ES-I3 (cell line): ENCODE results near the gene PMEPA1.

ENCODE experiments used
- H3K36me3 ChIP-seq: 2 replicates; pipeline ENCODE4 v1.6.1; 2013; ENCODE audit warnings: mild to moderate bottlenecking, low read length, control low read depth, moderate library complexity; ENCODE audit not compliant: insufficient read depth
- H3K4me1 ChIP-seq: 2 replicates; pipeline ENCODE4 v1.6.1; 2013; ENCODE audit warnings: mild to moderate bottlenecking, control low read depth, low read length; ENCODE audit not compliant: insufficient read depth
- H3K9ac ChIP-seq: 2 replicates; pipeline ENCODE4 v1.6.1; 2013; ENCODE audit warnings: low read depth, mild to moderate bottlenecking, low read length, moderate library complexity
- H3K9me3 ChIP-seq: 2 replicates; pipeline ENCODE4 v1.6.1; 2013; ENCODE audit warnings: mild to moderate bottlenecking, low read length, moderate library complexity; ENCODE audit not compliant: control insufficient read depth, insufficient read depth

Gene PMEPA1

DNA sequence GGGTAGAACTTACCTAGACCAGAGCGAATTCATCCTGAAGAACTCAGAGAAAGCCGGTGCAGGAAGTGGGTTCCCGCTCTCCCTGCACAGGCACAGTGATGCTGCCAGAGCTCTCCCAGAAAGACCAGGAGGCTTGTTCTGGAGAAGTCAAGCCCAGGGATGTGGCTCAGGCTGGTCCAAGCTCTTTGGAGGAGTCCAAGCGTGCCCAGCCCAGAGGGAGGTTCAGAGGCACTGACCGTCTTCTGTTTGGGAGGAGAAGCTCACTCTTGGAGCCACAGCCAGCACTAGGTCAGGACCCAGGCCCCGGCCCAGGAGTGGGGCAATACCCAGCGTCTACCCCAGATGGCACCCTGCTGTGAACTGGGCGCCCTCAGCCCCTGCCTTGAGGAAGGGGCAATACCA, 1.5 kb upstream of the PMEPA1 start:
- Histone ChIP-seq H3K4me1 (peaks cover 10% of the 10 kb centered on the region), H3K36me3 (no peaks in the 10 kb centered on the region), H3K9me3 (no peaks in the 10 kb centered on the region), H3K9ac (peak overlapping the region; percentile 92; the same call in 1 of the 2 replicates)

DNA sequence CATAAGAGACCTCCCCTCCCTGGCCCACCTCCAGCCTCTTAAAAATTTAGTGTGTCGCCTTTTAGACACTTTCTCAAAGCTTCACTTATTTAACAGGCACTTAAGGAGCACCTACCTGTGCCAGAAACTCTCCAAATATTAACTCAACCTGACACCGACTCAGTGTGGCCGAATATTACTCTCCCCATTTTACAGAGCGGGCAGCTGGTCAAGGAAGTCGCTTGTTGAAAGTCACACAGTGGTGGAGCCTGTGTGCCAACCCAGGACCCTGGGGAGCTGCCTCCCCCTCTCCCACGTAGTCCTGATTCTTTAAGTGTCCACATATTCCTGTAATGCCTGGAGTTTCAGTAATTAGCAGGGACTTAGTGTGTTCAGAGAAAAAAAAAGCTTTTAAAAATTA, 1.0 kb upstream of the PMEPA1 start:
- no peaks in the 10 kb centered on the region for H3K36me3 ChIP-seq
- no peaks in the 10 kb centered on the region for H3K9me3 ChIP-seq
- H3K9ac ChIP-seq = peak overlapping the region; percentile 92
- H3K4me1 ChIP-seq = peaks cover 10% of the 10 kb centered on the region

DNA sequence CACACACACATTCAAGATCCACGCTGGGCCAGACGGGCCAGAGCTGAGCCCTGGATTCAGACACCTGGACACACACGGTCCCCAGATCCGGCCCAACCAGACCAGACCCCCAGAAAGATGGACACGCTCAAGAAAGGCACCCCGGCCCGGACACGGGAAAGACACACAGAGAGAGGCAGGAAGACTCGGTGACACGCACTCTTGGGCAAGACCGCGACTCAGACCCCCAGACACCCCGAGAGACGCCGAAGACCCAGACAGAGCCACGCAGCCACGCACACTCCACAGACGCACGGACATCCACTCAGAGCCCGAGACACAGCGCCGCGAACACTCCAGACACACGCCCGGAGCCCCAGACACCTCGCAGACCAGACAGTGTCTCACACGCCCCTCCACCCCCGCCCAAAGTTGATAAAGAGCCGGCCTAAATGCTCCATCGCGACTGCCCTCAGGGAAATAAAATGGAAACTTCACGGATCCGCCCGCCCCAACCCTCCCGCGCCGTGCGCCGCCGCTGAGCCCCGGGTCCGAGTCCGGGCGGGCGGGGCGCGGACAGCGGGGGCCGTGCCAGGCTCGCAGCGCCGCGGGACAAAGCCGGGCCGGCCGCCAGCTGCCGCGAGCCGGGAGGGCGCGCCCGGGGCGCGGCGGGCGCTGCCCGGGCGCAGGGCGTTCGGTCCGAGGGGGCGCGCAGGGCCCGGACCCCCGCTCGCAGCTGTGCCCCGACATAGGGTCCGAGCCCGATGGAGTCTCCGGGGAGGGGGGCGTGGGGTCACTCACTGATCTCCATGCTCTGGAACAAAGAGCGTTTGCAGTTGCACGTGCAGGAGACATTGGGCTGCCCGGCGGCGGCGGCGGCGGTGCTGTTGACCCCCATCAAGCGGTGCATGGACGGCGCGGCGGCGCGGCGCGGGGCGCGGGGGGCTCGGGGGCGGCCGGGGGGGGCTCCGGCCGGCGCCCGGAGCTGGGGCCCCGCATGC, 831 bp downstream of the PMEPA1 start:
- Histone ChIP-seq H3K4me1 (peaks cover 10% of the 10 kb centered on the region), H3K36me3 (no peaks in the 10 kb centered on the region; the same call in 1 of the 2 replicates), H3K9ac (peak overlapping the region; percentile 79), H3K9me3 (no peaks in the 10 kb centered on the region)

DNA sequence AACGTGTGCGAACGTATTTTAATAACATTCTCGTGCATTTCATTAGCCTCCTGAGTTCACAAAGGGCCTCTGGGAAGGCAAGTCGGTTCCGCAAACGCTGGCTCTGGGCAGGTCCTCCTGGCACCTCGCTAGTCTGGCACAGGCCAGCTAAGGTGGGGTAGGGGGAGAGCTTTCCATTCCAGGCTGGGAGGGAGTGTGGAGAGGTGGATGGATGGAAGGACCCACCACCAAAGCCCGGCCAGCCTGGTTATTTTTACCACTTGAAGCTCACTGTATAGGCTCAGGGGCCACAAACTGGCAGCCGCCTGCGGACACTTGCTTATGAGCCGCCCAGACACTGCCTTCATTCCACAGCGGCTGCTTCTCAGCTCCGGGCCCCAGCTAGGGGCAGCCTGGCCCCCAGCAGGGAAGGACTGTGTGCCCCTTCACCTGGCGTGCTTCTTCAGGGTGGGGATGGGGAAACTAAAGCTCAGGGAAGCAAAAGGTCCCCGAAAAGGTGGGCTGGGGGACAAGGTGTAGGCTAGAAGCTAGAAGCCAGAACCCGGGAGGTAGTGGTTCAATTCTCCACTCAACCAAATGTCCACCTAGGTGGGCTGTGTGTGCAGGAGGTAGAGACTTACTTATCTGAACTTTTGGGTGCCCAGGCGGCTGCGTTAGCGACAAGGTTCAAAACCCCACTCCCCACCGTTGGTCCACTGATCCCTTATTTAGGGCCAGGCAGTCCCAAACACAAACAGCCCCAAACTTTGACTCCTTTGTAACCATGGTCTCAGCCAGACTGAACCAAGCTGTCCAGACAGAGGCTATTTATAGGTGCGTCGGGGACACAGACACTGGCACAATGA, 1.7 kb downstream of the PMEPA1 start:
- Histone ChIP-seq H3K9me3 (no peaks in the 10 kb centered on the region), H3K4me1 (peaks cover 10% of the 10 kb centered on the region), H3K36me3 (no peaks in the 10 kb centered on the region; the same call in 1 of the 2 replicates), H3K9ac (peak overlapping the region; percentile 79)

DNA sequence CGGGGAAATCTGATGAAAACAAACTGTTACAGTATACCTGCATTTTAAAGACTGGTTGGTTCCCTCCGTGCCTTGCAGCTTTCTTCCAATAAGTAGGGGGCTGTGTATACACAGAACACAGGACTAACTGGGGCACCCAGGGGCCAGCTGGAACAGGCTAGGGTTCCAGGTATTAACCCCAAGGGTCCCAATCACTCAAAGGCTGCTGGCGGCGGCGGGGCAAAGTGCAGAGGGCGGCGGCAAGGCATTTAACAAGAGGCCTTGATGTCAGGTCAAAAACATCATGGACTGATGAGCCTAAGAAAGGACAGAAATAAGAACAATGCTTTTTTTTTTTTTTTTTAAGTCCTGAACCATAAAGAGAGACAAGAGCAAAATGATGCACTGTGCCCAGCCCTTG, 2.5 kb downstream of the PMEPA1 start:
- peaks cover 7% of the 10 kb centered on the region; the same call in 1 of the 2 replicates for H3K4me1 ChIP-seq
- 0 out of 2 replicates have a peak overlapping the region, but pooled peaks have one; percentile 79 for H3K9ac ChIP-seq
- H3K9me3 ChIP-seq = no peaks in the 10 kb centered on the region
- H3K36me3 ChIP-seq = no peaks in the 10 kb centered on the region; the same call in 1 of the 2 replicates

DNA sequence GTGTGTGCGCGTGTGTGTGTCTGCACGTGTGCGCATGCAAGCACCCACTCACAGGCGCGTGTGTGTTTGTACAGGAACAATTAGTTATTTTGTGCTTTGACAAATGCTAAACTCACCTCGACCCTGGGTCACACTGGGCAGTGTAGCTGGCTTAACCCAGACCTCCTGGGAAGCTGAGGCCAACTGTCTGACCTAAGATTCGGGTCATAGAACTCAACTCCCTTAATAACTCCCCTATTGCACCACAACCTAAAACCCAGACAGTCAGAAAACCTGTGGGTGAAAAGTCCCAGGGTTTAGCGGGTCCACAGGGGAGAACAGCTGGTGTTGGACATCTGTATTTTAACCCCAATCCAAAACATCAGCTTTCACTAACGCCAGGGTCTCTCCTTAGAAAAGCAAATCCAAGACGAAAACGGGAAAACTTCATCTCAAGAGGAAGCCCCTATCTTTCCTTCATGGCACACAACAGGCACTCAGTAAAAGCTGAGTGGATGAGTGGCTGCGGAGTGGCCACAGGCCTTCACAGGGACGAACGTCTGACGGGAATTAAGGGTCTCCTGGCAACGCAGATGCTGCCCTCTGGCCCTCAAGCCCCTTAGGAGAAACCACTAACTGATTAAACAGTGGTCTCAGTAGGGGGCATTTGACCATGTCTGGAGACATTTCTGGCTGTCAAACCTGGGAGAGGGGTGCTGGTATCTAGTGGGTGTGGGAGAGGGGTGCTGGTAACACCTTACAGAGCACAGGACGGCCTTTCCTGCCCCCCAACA, 4.5 kb downstream of the PMEPA1 start:
- H3K36me3 ChIP-seq = no peaks in the 10 kb centered on the region; the same call in 1 of the 2 replicates
- H3K9ac ChIP-seq = no peak overlapping the region
- H3K4me1 ChIP-seq = no peaks in the 10 kb centered on the region; the same call in 1 of the 2 replicates
- H3K9me3 ChIP-seq = no peaks in the 10 kb centered on the region

DNA sequence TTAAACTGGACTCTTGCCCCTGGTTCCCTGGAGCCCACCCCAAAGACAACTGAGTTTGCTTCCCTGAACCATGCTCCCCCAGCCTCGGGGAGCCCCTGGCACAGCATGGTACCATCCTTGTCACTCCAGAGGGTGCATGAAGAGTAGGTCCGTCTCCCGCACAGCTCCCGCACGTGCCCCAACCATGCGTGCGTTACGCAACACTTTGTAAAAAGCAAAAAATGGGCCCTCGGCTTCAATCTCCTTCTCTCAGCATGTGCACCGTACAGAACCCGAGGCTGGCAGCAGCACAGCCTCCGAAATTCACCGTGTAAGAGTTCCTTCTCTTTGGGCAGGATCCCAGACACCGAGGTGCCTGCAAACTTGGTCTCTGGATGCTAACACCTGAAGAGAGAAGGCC, 5.6 kb downstream of the PMEPA1 start:
- Histone ChIP-seq H3K9ac (no peak overlapping the region), H3K9me3 (no peaks in the 10 kb centered on the region), H3K4me1 (no peaks in the 10 kb centered on the region; the same call in 1 of the 2 replicates), H3K36me3 (no peaks in the 10 kb centered on the region; the same call in 1 of the 2 replicates)

DNA sequence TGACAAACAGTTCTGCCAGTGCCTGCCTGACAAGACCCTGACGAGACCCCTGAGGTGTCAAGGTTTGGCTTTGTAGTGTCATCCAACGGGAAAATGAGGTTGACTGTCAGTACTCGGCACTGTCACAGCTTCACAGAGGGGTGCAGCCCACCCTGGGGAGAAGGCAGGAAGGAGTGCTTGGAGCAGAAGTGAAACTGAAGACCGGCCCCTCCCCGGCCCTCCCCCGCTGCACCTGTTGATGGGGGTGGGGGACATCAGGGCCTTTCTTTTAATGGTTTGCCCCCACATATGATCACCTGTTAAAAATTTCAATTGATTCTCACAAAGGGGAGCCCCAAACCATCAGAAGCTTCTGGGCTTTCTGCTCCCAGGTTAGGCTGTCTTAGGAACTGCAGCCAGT, 6.8 kb downstream of the PMEPA1 start:
- Histone ChIP-seq H3K9me3 (no peaks in the 10 kb centered on the region), H3K36me3 (no peaks in the 10 kb centered on the region; the same call in 1 of the 2 replicates), H3K9ac (no peak overlapping the region), H3K4me1 (peaks cover 7% of the 10 kb centered on the region; the same call in 1 of the 2 replicates)

DNA sequence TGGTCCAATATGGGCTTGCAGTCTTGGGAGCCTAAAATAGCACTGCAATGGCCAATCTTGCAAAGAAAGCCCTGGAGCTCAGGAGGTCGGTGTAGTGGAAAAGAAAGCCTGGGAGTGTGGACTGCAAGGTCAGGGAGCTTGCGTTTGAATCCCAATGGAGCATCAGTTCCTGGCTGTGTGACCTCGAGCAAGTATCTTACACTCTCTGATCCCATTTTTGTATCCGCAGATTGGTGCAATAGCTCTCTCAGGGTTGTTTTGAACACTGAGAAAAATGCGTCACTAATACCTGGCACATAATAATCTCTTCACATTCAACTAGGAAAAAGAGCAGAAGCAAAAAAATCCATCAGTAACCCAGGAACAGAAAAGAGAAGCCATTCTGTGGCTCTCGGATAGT, 7.3 kb downstream of the PMEPA1 start:
- Histone ChIP-seq H3K36me3 (no peaks in the 10 kb centered on the region; the same call in 1 of the 2 replicates), H3K9ac (no peak overlapping the region), H3K4me1 (peaks cover 7% of the 10 kb centered on the region; the same call in 1 of the 2 replicates), H3K9me3 (no peaks in the 10 kb centered on the region)

DNA sequence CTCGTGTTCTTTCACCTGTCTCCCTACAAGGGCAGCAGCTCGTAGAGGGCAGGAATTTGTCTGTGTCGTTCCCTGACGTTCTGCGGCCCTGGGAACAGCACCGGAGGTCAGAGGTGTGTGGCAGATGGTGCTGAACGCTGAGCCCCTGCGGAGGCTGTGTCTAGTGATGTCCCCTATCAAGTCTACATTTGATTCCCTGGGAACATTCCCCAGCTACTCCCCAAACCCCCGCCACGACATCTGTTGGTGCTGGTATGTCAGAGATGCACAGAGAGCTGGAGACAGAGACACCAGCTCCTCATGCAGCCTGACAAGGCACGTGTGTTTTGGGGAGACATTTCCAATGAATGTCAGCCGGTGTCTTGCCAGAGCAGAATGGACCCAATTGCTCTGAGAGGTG, 7.7 kb downstream of the PMEPA1 start:
- Histone ChIP-seq H3K9me3 (no peaks in the 10 kb centered on the region), H3K9ac (no peak overlapping the region), H3K36me3 (no peaks in the 10 kb centered on the region; the same call in 1 of the 2 replicates), H3K4me1 (peaks cover 10% of the 10 kb centered on the region; the same call in 1 of the 2 replicates)

DNA sequence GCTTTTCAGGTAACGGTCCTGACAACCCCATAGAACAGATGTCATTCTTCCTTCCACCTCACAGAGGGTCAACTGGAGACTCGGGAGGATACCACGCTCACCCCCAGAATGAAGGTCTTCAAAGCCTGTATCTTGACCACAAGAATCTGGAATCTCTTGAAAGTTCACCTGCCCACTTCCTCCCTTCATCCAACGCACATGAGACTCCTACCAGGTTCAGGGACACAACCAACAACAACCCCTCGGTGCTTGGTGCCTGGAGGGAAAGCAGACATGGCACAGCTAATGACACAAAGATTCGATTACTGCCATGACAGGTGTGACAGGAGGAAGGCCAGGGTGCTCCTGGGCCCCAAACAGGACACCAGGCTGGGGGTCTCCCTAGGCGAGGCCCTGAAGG, 8.2 kb downstream of the PMEPA1 start:
- no peaks in the 10 kb centered on the region for H3K9me3 ChIP-seq
- H3K36me3 ChIP-seq = no peaks in the 10 kb centered on the region; the same call in 1 of the 2 replicates
- peaks cover 10% of the 10 kb centered on the region; the same call in 1 of the 2 replicates for H3K4me1 ChIP-seq
- H3K9ac ChIP-seq = no peak overlapping the region

DNA sequence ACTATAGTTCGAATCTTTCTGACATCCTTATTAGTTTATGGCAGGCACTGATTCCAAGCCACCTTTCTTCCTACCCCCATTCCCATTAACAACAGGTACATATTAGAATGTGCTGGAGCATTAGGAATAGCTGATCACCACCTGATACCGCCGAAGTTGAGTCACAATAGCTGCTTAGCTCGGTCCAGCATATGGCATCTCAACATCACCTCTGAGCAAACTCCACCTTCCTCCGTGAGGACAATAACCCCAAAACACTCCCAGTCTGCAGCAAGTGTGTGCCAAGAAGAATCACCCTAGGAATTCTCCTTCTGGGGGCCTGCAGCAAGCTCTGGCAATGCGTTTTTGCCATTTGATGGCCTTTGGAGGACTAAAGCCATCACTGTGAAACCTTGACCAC, 8.7 kb downstream of the PMEPA1 start:
- H3K9ac ChIP-seq = no peak overlapping the region
- no peaks in the 10 kb centered on the region; the same call in 1 of the 2 replicates for H3K36me3 ChIP-seq
- no peaks in the 10 kb centered on the region for H3K9me3 ChIP-seq
- H3K4me1 ChIP-seq = peaks cover 10% of the 10 kb centered on the region; the same call in 1 of the 2 replicates

DNA sequence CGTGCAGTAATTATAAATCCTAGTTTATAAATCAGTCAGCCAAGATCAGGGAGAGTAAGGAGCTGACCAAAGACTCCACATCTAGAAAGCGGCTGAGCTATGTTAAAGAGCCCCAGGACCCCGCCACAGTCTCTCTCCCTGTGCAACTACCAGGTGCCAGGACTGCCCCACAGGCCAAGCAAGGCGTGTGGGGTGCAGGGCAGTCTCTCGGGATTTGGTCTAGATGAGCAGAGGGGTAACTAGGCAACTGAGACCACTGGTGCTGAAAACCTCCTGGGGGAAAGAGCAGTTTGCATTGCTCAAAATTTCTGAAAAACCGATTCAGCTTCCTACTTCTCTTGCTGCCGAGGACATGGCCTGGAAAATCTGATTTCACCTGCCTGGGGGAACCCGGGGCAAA, 10.4 kb downstream of the PMEPA1 start:
- peaks cover 10% of the 10 kb centered on the region; the same call in 1 of the 2 replicates for H3K4me1 ChIP-seq
- H3K9me3 ChIP-seq = no peaks in the 10 kb centered on the region
- no peaks in the 10 kb centered on the region for H3K36me3 ChIP-seq
- H3K9ac ChIP-seq = no peak overlapping the region
